K562 (cell line): ENCODE measurements around the gene DNASE1L2.

ENCODE experiments used
- BCL6 ChIP-seq: fragments of 250-450 bp; sonication (Bioruptor Pico); IDR thresholded peaks from 2 replicates; pipeline ENCODE4 v1.4.0; 2020
- CCNT2 ChIP-seq: IDR thresholded peaks from 2 replicates; pipeline ENCODE4 v1.6.1; 2011; ENCODE audit warnings: borderline replicate concordance, low read depth, mild to moderate bottlenecking, moderate library complexity, mixed read lengths, low read length; ENCODE audit not compliant: insufficient read length; ENCODE audit errors: extremely low read depth
- CHD4 ChIP-seq: fragments of 200-600 bp; sonication (generic); IDR thresholded peaks from 3 replicates; pipeline ENCODE4 v1.6.1; 2012; ENCODE audit warnings: low read depth, mild to moderate bottlenecking, mixed read lengths, low read length, inconsistent platforms; ENCODE audit not compliant: insufficient read depth, insufficient replicate concordance, poor library complexity, severe bottlenecking
- CTBP1 ChIP-seq: fragments of 450-650 bp; IDR thresholded peaks from 2 replicates; pipeline ENCODE4 v1.6.1; 2016; ENCODE audit warnings: borderline replicate concordance
- HDAC3 ChIP-seq: fragments of 450-650 bp; IDR thresholded peaks from 2 replicates; pipeline ENCODE4 v1.6.1; 2018; ENCODE audit warnings: borderline replicate concordance, mild to moderate bottlenecking, moderate library complexity; ENCODE audit not compliant: partially characterized antibody
- JUNB ChIP-seq: fragments of 450-650 bp; formaldehyde crosslinking; conservative IDR thresholded peaks from 2 replicates; pipeline ENCODE4 v1.4.0; 2020; ENCODE audit warnings: mild to moderate bottlenecking
- MXI1 ChIP-seq: IDR thresholded peaks from 2 replicates; pipeline ENCODE4 v1.6.1; 2011; ENCODE audit warnings: low read depth, mild to moderate bottlenecking, improper control_type of control experiment, low read length
- PHF20 ChIP-seq: fragments of 450-650 bp; IDR thresholded peaks from 2 replicates; pipeline ENCODE4 v1.6.1; 2018; ENCODE audit not compliant: partially characterized antibody
- POLR2A ChIP-seq: fragments of 450-650 bp; conservative IDR thresholded peaks from 2 replicates; pipeline ENCODE4 v1.6.1; 2016
- SIRT6 ChIP-seq: IDR thresholded peaks from one replicate; pipeline ENCODE4 v1.6.1; 2012; ENCODE audit warnings: low read depth, mild to moderate bottlenecking, control low read depth, inconsistent platforms, low read length, moderate library complexity
- SNIP1 ChIP-seq: fragments of 450-650 bp; IDR thresholded peaks from 2 replicates; pipeline ENCODE4 v1.7.1; 2017; ENCODE audit warnings: low read depth, mild to moderate bottlenecking
- TF ChIP-seq, protein P1 (sequence below), 2 experiments: fragments of 450-650 bp; formaldehyde crosslinking in 1 of 2; IDR thresholded peaks; 2 replicates each; pipeline versions ENCODE4 v1.4.0 to v1.6.1; 2014 to 2020; ENCODE audit warnings: mild to moderate bottlenecking in 2 of 2, borderline replicate concordance in 1 of 2, low read depth in 1 of 2
- TF ChIP-seq, protein P2 (sequence below), 3 experiments: IDR thresholded peaks in 2 of 3; conservative IDR thresholded peaks in 1 of 3; 2 replicates each; pipeline ENCODE4 v1.5.1; 2011 to 2012; ENCODE audit warnings: low read length in 3 of 3, mild to moderate bottlenecking in 3 of 3, control low read depth in 2 of 3, improper control_type of control experiment in 1 of 3, inconsistent platforms in 1 of 3, low read depth in 1 of 3, mixed read lengths in 1 of 3, moderate library complexity in 1 of 3; ENCODE audit not compliant: insufficient read depth in 2 of 3
- TF ChIP-seq, protein P3 (sequence below): sonication (generic); formaldehyde crosslinking; IDR thresholded peaks from 2 replicates; pipeline ENCODE4 v1.5.0; 2020; ENCODE audit warnings: missing genetic modification reagents

DNA sequence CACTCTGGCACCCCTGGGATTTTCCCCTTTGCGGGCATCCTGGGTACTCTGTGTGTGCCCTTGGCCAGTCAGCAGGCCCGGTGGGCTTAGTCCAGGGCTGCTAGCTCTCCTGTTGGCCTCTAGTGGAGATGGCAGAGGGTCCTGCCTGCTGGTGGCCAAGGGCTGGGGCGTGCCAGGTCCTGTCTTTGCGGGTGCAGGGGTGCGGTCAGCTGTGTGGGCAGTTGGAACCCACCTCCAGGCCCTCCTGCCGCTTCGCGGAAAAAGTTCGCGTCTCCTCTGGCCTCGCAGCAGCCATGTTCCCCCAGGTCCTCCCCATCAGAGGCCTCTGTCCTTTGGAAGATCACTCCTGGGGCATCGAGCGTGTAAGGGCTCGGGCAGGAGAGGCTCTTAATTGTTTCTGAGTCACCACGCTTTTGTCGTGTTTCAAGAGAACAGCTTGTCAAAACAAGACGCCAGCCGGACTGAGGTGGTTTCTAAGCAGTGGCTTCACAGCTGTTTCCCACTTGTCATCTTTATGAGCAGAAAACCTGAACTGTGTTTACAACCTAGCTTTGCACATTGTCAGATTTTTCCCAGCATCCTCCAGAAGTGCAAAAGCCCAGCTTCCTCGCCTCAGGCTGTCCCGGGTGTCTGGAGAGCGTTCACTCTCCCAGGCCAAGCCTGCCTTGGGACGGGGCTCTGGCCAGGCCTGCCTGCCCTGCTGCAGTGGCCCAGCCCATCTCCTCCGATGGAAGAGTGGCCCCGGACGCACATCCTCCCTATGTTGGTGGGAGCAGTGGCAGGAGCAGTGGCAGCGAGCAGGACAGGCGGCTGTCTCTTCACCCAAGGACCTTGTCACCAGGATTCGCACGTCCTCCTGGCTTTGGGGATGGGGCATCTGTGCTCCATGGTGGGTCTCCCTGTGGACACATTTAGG is 5.0 kb upstream of the DNASE1L2 start:
- TF ChIP-seq, protein P1, sequence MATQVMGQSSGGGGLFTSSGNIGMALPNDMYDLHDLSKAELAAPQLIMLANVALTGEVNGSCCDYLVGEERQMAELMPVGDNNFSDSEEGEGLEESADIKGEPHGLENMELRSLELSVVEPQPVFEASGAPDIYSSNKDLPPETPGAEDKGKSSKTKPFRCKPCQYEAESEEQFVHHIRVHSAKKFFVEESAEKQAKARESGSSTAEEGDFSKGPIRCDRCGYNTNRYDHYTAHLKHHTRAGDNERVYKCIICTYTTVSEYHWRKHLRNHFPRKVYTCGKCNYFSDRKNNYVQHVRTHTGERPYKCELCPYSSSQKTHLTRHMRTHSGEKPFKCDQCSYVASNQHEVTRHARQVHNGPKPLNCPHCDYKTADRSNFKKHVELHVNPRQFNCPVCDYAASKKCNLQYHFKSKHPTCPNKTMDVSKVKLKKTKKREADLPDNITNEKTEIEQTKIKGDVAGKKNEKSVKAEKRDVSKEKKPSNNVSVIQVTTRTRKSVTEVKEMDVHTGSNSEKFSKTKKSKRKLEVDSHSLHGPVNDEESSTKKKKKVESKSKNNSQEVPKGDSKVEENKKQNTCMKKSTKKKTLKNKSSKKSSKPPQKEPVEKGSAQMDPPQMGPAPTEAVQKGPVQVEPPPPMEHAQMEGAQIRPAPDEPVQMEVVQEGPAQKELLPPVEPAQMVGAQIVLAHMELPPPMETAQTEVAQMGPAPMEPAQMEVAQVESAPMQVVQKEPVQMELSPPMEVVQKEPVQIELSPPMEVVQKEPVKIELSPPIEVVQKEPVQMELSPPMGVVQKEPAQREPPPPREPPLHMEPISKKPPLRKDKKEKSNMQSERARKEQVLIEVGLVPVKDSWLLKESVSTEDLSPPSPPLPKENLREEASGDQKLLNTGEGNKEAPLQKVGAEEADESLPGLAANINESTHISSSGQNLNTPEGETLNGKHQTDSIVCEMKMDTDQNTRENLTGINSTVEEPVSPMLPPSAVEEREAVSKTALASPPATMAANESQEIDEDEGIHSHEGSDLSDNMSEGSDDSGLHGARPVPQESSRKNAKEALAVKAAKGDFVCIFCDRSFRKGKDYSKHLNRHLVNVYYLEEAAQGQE (IDR thresholded peaks at IDR 0.05; ENCODE audit: borderline replicate concordance) = no peak
- TF ChIP-seq, protein P1 (CRISPR knock-in tag; IDR thresholded peaks at IDR 0.05; ENCODE audit: low read depth) = no peak
- no peak for TF ChIP-seq BCL6 (CRISPR knock-in tag)
- no peak for TF ChIP-seq CTBP1
- no peak for TF ChIP-seq CCNT2
- TF ChIP-seq POLR2A = no peak
- TF ChIP-seq, protein P2, sequence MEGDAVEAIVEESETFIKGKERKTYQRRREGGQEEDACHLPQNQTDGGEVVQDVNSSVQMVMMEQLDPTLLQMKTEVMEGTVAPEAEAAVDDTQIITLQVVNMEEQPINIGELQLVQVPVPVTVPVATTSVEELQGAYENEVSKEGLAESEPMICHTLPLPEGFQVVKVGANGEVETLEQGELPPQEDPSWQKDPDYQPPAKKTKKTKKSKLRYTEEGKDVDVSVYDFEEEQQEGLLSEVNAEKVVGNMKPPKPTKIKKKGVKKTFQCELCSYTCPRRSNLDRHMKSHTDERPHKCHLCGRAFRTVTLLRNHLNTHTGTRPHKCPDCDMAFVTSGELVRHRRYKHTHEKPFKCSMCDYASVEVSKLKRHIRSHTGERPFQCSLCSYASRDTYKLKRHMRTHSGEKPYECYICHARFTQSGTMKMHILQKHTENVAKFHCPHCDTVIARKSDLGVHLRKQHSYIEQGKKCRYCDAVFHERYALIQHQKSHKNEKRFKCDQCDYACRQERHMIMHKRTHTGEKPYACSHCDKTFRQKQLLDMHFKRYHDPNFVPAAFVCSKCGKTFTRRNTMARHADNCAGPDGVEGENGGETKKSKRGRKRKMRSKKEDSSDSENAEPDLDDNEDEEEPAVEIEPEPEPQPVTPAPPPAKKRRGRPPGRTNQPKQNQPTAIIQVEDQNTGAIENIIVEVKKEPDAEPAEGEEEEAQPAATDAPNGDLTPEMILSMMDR (IDR thresholded peaks at IDR 0.05 in 2 of 3, conservative IDR thresholded peaks at IDR 0.05 in 1 of 3; ENCODE audit: insufficient read depth in 2 of 3, low read depth in 1 of 3, low read length in 3 of 3) = no peak
- TF ChIP-seq, protein P3, sequence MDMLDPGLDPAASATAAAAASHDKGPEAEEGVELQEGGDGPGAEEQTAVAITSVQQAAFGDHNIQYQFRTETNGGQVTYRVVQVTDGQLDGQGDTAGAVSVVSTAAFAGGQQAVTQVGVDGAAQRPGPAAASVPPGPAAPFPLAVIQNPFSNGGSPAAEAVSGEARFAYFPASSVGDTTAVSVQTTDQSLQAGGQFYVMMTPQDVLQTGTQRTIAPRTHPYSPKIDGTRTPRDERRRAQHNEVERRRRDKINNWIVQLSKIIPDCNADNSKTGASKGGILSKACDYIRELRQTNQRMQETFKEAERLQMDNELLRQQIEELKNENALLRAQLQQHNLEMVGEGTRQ (CRISPR knock-in tag) = no peak
- no peak for TF ChIP-seq SIRT6
- TF ChIP-seq PHF20 = no peak
- TF ChIP-seq HDAC3 = no peak
- TF ChIP-seq CHD4 = no peak
- TF ChIP-seq JUNB (CRISPR knock-in tag) = no peak
- TF ChIP-seq MXI1 = no peak
- no peak for TF ChIP-seq SNIP1
